Endothelial cell (in vitro differentiated cells): ENCODE measurements around the gene OSBPL6. TPM values are rescaled to one million over a fixed set of nuclear protein-coding genes. Genes with fewer than 3 reads are reported as not detected.

ENCODE experiments used
- DNase-seq: peaks from one replicate; pipeline ENCODE4 v3.0.0; 2021; ENCODE audit warnings: low spot score
- H3K27ac Mint-ChIP-seq: one replicate; pipeline ENCODE4 v1.8.0; 2021; ENCODE audit warnings: mixed read lengths, inconsistent platforms; ENCODE audit not compliant: unreplicated experiment
- H3K27me3 Mint-ChIP-seq: one replicate; pipeline ENCODE4 v1.8.0; 2021; ENCODE audit warnings: mild to moderate bottlenecking, moderate library complexity, mixed read lengths, inconsistent platforms; ENCODE audit not compliant: unreplicated experiment
- H3K36me3 Mint-ChIP-seq: one replicate; pipeline ENCODE4 v1.8.0; 2021; ENCODE audit warnings: mild to moderate bottlenecking, low read depth, mixed read lengths, inconsistent platforms; ENCODE audit not compliant: unreplicated experiment
- H3K4me1 Mint-ChIP-seq: one replicate; pipeline ENCODE4 v1.8.0; 2021; ENCODE audit warnings: mild to moderate bottlenecking, mixed read lengths, inconsistent platforms; ENCODE audit not compliant: unreplicated experiment
- H3K4me3 Mint-ChIP-seq: one replicate; pipeline ENCODE4 v1.8.0; 2021; ENCODE audit warnings: mild to moderate bottlenecking, mixed read lengths, inconsistent platforms; ENCODE audit not compliant: unreplicated experiment
- H3K9me3 Mint-ChIP-seq: one replicate; pipeline ENCODE4 v1.8.0; 2021; ENCODE audit warnings: mixed read lengths, inconsistent platforms; ENCODE audit not compliant: unreplicated experiment
- total RNA-seq: library from RNA; stranded (reverse); fragmentation: NEBNext Ultra II Directional; extraction: Animal tissue kit (Norgen Biotek cat#: 25700); gene quantifications from one replicate; pipeline ENCODE4 v1.2.1, GENCODE V29; 2021; ENCODE audit not compliant: unreplicated experiment
- TF ChIP-seq, protein P1 (sequence below): fragments of 200-600 bp; sonication (generic); IDR thresholded peaks from one replicate; pipeline ENCODE4 v1.5.0; 2021; ENCODE audit warnings: antibody characterized with exemption; ENCODE audit not compliant: unreplicated experiment

OSBPL6 gene
- total RNA-seq, 1 donor from 2014 or later, result 3.0 TPM

DNA sequence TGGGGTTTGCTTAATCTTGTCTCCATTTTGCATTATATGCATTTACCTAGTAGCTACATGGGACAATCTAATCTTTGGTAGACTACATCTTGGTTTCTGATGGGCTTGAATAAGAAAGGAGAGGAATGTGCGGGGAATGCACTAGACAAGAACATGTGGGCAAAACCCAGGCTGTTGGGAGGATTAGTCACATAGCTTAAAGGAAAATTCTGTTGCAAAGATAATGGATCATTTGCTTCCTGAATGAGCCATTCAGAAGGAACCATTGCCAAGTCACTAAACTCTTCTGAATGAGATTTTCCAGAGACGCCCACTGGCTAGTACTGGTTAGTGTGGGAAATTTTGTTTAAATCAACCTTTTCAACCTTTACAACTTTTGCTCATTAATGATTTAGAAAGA, 84.8 kb downstream of the OSBPL6 start:
- peaks cover 2% of the 10 kb centered on the region for H3K27me3 Mint-ChIP-seq
- H3K4me1 Mint-ChIP-seq, result peaks cover 18% of the 10 kb centered on the region
- H3K9me3 Mint-ChIP-seq, result no peaks in the 10 kb centered on the region
- H3K36me3 Mint-ChIP-seq, result no peaks in the 10 kb centered on the region
- no peak overlapping the region for H3K4me3 Mint-ChIP-seq
- DNase-seq, result no peak
- TF ChIP-seq, protein P1, sequence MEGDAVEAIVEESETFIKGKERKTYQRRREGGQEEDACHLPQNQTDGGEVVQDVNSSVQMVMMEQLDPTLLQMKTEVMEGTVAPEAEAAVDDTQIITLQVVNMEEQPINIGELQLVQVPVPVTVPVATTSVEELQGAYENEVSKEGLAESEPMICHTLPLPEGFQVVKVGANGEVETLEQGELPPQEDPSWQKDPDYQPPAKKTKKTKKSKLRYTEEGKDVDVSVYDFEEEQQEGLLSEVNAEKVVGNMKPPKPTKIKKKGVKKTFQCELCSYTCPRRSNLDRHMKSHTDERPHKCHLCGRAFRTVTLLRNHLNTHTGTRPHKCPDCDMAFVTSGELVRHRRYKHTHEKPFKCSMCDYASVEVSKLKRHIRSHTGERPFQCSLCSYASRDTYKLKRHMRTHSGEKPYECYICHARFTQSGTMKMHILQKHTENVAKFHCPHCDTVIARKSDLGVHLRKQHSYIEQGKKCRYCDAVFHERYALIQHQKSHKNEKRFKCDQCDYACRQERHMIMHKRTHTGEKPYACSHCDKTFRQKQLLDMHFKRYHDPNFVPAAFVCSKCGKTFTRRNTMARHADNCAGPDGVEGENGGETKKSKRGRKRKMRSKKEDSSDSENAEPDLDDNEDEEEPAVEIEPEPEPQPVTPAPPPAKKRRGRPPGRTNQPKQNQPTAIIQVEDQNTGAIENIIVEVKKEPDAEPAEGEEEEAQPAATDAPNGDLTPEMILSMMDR, result no peak
- no peak overlapping the region for H3K27ac Mint-ChIP-seq

DNA sequence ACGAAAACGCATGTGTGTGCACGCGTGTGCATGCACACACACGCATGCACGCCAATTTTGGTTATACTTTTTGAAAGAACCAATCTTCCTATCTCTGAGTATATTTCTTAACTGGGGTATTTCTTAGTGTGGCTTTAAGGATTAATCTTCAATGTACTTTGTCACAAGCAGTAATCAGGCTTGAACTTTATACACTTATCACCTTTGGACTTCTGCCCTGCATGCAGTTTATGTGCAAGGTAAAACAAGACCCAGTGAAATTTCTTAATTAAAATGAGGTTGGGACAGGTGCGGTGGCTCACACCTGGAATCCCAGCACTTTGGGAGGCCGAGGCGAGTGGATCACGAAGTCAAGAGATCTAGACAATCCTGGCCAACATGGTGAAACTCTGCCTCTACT, 85.3 kb downstream of the OSBPL6 start:
- H3K27ac Mint-ChIP-seq, result no peak overlapping the region
- H3K9me3 Mint-ChIP-seq, result no peaks in the 10 kb centered on the region
- peaks cover 2% of the 10 kb centered on the region for H3K27me3 Mint-ChIP-seq
- TF ChIP-seq, protein P1, result no peak
- peaks cover 18% of the 10 kb centered on the region for H3K4me1 Mint-ChIP-seq
- H3K36me3 Mint-ChIP-seq, result no peaks in the 10 kb centered on the region
- DNase-seq, result no peak
- H3K4me3 Mint-ChIP-seq, result no peak overlapping the region

DNA sequence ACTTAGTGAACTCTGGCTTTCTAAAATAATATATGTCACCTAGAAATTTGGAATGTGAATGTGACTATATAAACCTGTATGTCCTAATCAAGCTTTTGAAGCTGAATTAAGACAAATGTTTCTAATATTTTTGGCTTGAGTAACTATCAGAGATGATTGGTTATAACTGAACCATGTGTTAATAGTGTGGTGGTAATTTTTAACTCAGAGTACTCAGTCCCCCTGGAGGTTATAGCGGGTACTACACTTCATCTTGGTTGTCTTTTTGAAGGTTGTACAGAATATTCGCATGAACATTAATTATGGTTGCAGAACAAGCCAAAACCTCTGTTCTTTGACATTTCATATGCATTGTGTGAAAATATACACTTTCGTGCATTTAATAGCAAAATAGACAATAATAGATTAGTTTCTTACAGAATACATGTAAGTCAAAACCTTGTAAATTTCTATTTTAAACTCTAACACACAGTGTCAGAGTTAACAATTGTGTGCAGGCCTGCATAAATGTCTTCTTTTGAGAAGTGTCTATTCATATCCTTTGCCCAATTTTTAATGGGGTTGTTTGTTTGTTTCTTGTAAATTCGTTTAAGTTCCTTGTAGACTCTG, 86.0 kb downstream of the OSBPL6 start:
- peaks cover 18% of the 10 kb centered on the region for H3K4me1 Mint-ChIP-seq
- no peak overlapping the region for H3K4me3 Mint-ChIP-seq
- peak; percentile 28 for DNase-seq
- no peak overlapping the region for H3K27ac Mint-ChIP-seq
- H3K9me3 Mint-ChIP-seq, result no peaks in the 10 kb centered on the region
- H3K27me3 Mint-ChIP-seq, result peaks cover 2% of the 10 kb centered on the region
- TF ChIP-seq, protein P1, result peak; percentile 92
- no peaks in the 10 kb centered on the region for H3K36me3 Mint-ChIP-seq

DNA sequence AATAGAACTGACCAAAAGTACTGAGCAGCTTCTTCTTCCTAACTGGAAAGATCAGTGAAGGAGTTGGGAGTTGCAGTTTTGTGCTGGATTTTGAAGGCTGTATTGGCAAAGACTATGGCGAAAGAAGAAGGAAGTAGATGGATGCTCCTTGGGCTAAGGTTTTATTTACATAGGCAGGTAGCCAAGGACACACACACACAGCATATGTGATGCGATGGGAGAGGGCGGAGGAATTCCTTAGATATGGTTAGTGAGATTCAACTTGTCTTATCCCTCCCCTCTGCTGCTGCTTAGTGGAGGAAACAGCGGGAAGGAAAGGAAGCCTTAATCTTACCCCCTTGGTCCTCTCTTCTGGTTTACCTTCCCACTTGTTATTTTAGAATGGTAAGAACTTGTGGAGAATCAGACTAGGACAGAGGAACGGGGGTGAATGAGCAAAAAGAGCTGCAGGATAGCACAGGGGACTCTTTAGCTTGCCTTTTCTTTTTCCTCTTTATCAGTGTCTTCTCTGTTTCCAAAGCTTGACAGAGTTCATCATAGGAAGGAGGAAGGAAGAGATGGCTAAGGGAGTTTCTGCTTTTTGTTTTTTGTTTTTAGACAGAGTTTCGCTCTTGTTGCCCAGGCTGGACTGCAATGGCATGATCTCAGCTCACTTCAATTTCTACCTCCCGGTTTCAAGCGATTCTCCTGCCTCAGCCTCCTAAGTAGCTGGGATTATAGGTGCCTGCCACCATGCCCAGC, 87.9 kb downstream of the OSBPL6 start:
- no peak overlapping the region for H3K27ac Mint-ChIP-seq
- TF ChIP-seq, protein P1, result no peak
- no peak overlapping the region for H3K4me3 Mint-ChIP-seq
- H3K27me3 Mint-ChIP-seq, result peaks cover 2% of the 10 kb centered on the region
- peaks cover 18% of the 10 kb centered on the region for H3K4me1 Mint-ChIP-seq
- DNase-seq, result no peak
- H3K9me3 Mint-ChIP-seq, result no peaks in the 10 kb centered on the region
- H3K36me3 Mint-ChIP-seq, result no peaks in the 10 kb centered on the region

DNA sequence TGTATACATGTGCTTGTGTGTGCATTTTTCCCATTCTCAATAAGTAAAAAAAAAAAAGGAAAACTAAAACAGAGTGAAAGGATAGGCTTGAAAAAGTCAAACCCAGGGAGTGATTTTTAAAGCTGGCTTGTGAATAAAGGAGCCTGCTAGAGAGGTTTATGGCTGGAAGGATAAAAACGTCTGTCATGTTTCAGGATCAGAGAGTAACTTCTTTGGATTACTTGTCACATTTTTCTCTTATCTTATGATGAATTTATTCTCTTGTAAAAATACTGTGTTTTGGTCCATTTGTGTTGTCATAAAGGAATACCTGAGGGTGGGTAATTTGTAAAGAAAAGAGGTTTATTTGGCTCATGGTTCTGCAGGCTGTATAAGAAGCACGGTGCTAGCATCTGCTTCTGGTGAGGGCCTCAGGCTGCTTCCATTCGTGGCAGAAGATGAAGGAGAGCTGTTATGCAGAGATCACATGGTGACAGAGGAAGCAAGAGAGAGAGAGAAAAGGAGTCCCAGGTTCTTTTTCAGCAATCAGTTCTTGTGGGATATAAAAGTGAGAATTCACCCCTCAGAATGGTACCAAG, 89.1 kb downstream of the OSBPL6 start:
- no peak overlapping the region for H3K4me3 Mint-ChIP-seq
- H3K9me3 Mint-ChIP-seq, result no peaks in the 10 kb centered on the region
- TF ChIP-seq, protein P1, result no peak
- no peak overlapping the region for H3K27ac Mint-ChIP-seq
- peaks cover 2% of the 10 kb centered on the region for H3K27me3 Mint-ChIP-seq
- no peaks in the 10 kb centered on the region for H3K36me3 Mint-ChIP-seq
- H3K4me1 Mint-ChIP-seq, result peaks cover 14% of the 10 kb centered on the region
- no peak for DNase-seq
